ENCODE measurements around the gene PPM1E.
A peak's percentile ranks its signal among the peaks of the same experiment; 100 is the strongest.

The PPM1E gene

DNA sequence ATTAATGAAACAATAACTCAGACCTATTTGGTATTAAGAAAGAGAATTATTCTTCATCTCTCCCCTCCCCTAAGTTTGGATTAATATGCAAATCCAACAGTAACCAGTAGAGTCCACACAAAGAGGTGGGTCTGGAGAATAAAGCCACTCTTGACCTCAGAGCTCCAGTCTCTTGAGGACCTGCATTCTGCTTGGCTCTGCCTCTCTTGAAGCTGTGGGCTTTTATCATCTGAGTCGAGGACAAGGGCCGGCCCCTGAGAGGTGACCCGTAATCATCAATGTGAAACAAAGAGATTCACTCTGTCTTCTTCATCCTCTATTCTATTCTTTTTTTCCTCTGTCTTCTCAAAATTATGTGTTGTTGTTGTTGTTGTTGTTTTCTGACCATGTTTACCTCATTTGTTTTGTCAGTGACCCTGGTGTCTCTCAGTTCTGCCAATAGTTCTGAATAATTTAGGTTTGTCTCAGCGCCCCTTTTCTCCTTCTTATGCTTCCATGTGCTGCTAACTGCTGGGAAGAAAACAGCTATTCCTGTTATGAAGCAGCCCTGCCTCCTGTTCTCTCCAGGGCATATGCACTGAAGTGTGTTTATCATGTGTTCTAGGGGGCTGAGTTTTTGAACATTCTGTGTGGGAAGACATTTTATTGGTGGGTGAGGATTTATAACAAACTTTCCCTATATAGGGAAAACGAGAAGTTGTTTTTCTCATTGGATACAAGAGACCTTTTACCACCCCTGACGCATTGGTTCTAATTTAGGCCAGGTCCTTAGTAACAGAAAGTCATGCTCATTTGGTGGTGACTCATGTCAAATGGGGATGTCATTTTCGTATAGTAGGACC lies 215.2 kb downstream of the PPM1E start:
- Histone ChIP-seq H3K4me3 (ENCODE audit: low read length) (no peak overlapping the region), H3K36me3 (ENCODE audit: control insufficient read depth, low read length) (peaks cover 46% of the 10 kb centered on the region), H3K9me3 (ENCODE audit: control insufficient read depth, insufficient read depth, low read length) (no peaks in the 10 kb centered on the region), H3K4me2 (ENCODE audit: low read length) (no peak overlapping the region), H3K27ac (ENCODE audit: low read depth, low read length) (no peak overlapping the region), H3K79me2 (ENCODE audit: control insufficient read depth, low read length) (no peaks in the 10 kb centered on the region), H3K4me1 (ENCODE audit: control insufficient read depth, low read length) (peaks cover 39% of the 10 kb centered on the region), H3K9me2 (replicated peaks; ENCODE audit: control insufficient read depth, low read length) (no peaks in the 10 kb centered on the region), H3K27me3 (ENCODE audit: control insufficient read depth, low read length) (no peaks in the 10 kb centered on the region), H3F3A (ENCODE audit: control insufficient read depth, insufficient read depth) (no peaks in the 10 kb centered on the region), H4K20me1 (ENCODE audit: control insufficient read depth, insufficient read depth, low read depth, low read length) (no peaks in the 10 kb centered on the region)
- no peak for TF ChIP-seq EZH2phosphoT487 (IDR thresholded peaks at IDR 0.05; ENCODE audit: borderline replicate concordance, low read length)
- TF ChIP-seq, protein P1, sequence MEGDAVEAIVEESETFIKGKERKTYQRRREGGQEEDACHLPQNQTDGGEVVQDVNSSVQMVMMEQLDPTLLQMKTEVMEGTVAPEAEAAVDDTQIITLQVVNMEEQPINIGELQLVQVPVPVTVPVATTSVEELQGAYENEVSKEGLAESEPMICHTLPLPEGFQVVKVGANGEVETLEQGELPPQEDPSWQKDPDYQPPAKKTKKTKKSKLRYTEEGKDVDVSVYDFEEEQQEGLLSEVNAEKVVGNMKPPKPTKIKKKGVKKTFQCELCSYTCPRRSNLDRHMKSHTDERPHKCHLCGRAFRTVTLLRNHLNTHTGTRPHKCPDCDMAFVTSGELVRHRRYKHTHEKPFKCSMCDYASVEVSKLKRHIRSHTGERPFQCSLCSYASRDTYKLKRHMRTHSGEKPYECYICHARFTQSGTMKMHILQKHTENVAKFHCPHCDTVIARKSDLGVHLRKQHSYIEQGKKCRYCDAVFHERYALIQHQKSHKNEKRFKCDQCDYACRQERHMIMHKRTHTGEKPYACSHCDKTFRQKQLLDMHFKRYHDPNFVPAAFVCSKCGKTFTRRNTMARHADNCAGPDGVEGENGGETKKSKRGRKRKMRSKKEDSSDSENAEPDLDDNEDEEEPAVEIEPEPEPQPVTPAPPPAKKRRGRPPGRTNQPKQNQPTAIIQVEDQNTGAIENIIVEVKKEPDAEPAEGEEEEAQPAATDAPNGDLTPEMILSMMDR (IDR thresholded peaks at IDR 0.05; ENCODE audit: low read depth, low read length, poor library complexity, severe bottlenecking), result no peak

DNA sequence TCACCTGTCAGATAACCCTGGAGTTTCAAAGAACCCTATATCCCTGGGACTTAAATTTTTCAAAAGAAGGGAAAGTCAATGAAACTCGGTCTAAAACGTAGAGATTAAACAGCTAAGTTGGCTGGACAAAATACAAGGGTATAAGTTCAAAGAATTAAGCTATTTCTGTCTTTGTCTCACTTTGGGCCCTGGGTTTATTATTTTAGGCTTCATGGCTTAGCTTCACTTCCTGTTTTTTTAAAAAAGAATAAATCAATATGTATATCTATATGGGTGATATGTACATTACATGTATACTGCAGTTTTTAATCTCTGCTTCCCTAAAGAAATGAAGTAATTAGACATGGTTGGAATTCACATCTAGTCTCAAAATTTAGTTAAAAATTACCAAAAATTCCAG lies 218.7 kb downstream of the PPM1E start:
- Histone ChIP-seq H3K4me2 (ENCODE audit: low read length) (peak overlapping the region; percentile 38), H3K27ac (ENCODE audit: low read depth, low read length) (peak overlapping the region; percentile 41), H3K36me3 (ENCODE audit: control insufficient read depth, low read length) (peaks cover 50% of the 10 kb centered on the region), H3K4me3 (ENCODE audit: low read length) (peak overlapping the region; percentile 34; the same call in 1 of the 2 replicates), H3K27me3 (ENCODE audit: control insufficient read depth, low read length) (no peaks in the 10 kb centered on the region), H3K9me2 (replicated peaks; ENCODE audit: control insufficient read depth, low read length) (no peaks in the 10 kb centered on the region), H3K9me3 (ENCODE audit: control insufficient read depth, insufficient read depth, low read length) (no peaks in the 10 kb centered on the region), H3K4me1 (ENCODE audit: control insufficient read depth, low read length) (peaks cover 38% of the 10 kb centered on the region), H3F3A (ENCODE audit: control insufficient read depth, insufficient read depth) (no peaks in the 10 kb centered on the region; the same call in 1 of the 2 replicates), H4K20me1 (ENCODE audit: control insufficient read depth, insufficient read depth, low read depth, low read length) (no peaks in the 10 kb centered on the region), H3K79me2 (ENCODE audit: control insufficient read depth, low read length) (no peaks in the 10 kb centered on the region)
- TF ChIP-seq, protein P1 (IDR thresholded peaks at IDR 0.05; ENCODE audit: low read depth, low read length, poor library complexity, severe bottlenecking), result no peak
- no peak for TF ChIP-seq EZH2phosphoT487 (IDR thresholded peaks at IDR 0.05; ENCODE audit: borderline replicate concordance, low read length)

DNA sequence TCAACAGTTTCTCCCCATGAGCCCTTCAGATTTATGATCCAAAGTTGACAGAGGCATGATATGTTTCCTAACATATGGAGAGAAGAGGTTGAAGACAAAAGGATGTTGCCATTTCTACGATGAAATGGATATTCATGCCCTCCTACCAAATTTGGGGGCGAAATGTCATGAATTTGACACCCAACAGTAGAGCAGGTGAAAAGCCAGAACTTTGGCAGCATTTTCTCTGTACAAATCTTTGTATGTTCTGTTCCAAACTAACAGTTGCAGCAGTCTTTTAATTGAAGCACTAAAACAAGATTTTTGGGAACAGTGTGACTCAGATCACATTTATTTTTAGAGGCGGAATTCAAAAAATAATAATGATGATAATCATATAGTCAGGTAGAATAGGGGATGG lies 220.9 kb downstream of the PPM1E start:
- TF ChIP-seq EZH2phosphoT487 (IDR thresholded peaks at IDR 0.05; ENCODE audit: borderline replicate concordance, low read length), result no peak
- TF ChIP-seq, protein P1 (IDR thresholded peaks at IDR 0.05; ENCODE audit: low read depth, low read length, poor library complexity, severe bottlenecking), result no peak

More for the DNA sequence above, 220.9 kb downstream of the PPM1E start:
- H3K4me1 ChIP-seq (ENCODE audit: control insufficient read depth, low read length), result peaks cover 38% of the 10 kb centered on the region
- no peaks in the 10 kb centered on the region for H3K9me2 ChIP-seq (replicated peaks; ENCODE audit: control insufficient read depth, low read length)
- H3K27ac ChIP-seq (ENCODE audit: low read depth, low read length), result no peak overlapping the region
- no peaks in the 10 kb centered on the region for H4K20me1 ChIP-seq (ENCODE audit: control insufficient read depth, insufficient read depth, low read depth, low read length)
- peaks cover 54% of the 10 kb centered on the region for H3K36me3 ChIP-seq (ENCODE audit: control insufficient read depth, low read length)
- H3K79me2 ChIP-seq (ENCODE audit: control insufficient read depth, low read length), result no peaks in the 10 kb centered on the region
- H3K4me2 ChIP-seq (ENCODE audit: low read length), result no peak overlapping the region
- no peaks in the 10 kb centered on the region for H3K9me3 ChIP-seq (ENCODE audit: control insufficient read depth, insufficient read depth, low read length)
- H3F3A ChIP-seq (ENCODE audit: control insufficient read depth, insufficient read depth), result no peaks in the 10 kb centered on the region; the same call in 1 of the 2 replicates
- H3K27me3 ChIP-seq (ENCODE audit: control insufficient read depth, low read length), result no peaks in the 10 kb centered on the region
- no peak overlapping the region for H3K4me3 ChIP-seq (ENCODE audit: low read length)

All from DOHH2 (cell line).